Neural cell (in vitro differentiated cells): ENCODE measurements around the gene XIRP1.
"Not testable (repeated sequence)": the region's sequence is repeated elsewhere in the genome, so short reads cannot be mapped to it uniquely, and the experiment has no call there.

Experiments
- EP300 ChIP-seq: fragments of 450-650 bp; conservative IDR thresholded peaks from 2 replicates; pipeline ENCODE4 v1.6.1; 2014; ENCODE audit warnings: antibody characterized with exemption, mild to moderate bottlenecking, moderate library complexity; ENCODE audit not compliant: poor library complexity, severe bottlenecking
- EZH2 ChIP-seq: fragments of 200-600, 300-800 bp; shearing (Covaris generic), sonication (generic); IDR thresholded peaks from 2 replicates; pipeline ENCODE4 v1.6.1; 2014; ENCODE audit warnings: antibody characterized with exemption, low read length, borderline replicate concordance, mild to moderate bottlenecking; ENCODE audit not compliant: insufficient read depth, poor library complexity, severe bottlenecking
- MXI1 ChIP-seq: fragments of 450-650 bp; conservative IDR thresholded peaks from 2 replicates; pipeline ENCODE4 v1.6.1; 2014; ENCODE audit warnings: antibody characterized with exemption, mild to moderate bottlenecking; ENCODE audit not compliant: poor library complexity, severe bottlenecking
- POLR2AphosphoS5 ChIP-seq: IDR thresholded peaks from 2 replicates; pipeline ENCODE4 v1.6.1; 2012
- RAD21 ChIP-seq: fragments of 450-650 bp; conservative IDR thresholded peaks from 2 replicates; pipeline ENCODE4 v1.6.1; 2014; ENCODE audit warnings: antibody characterized with exemption, mild to moderate bottlenecking, moderate library complexity
- REST ChIP-seq: IDR thresholded peaks from 2 replicates; pipeline ENCODE4 v1.6.1; 2012; ENCODE audit warnings: borderline replicate concordance
- SMC3 ChIP-seq: fragments of 450-650 bp; conservative IDR thresholded peaks from 2 replicates; pipeline ENCODE4 v1.6.1; 2014; ENCODE audit warnings: antibody characterized with exemption, mild to moderate bottlenecking, moderate library complexity; ENCODE audit not compliant: poor library complexity
- TAF1 ChIP-seq: IDR thresholded peaks from 2 replicates; pipeline ENCODE4 v1.6.1; 2012; ENCODE audit warnings: low read depth
- TF ChIP-seq, protein P1 (sequence below): fragments of 450-650 bp; IDR thresholded peaks from 2 replicates; pipeline ENCODE4 v1.5.1; 2014; ENCODE audit warnings: antibody characterized with exemption, mild to moderate bottlenecking, moderate library complexity; ENCODE audit not compliant: poor library complexity, severe bottlenecking

- not testable (repeated sequence) for TF ChIP-seq MXI1, POLR2AphosphoS5, EP300, REST, EZH2, RAD21, TAF1, SMC3
- TF ChIP-seq, protein P1, sequence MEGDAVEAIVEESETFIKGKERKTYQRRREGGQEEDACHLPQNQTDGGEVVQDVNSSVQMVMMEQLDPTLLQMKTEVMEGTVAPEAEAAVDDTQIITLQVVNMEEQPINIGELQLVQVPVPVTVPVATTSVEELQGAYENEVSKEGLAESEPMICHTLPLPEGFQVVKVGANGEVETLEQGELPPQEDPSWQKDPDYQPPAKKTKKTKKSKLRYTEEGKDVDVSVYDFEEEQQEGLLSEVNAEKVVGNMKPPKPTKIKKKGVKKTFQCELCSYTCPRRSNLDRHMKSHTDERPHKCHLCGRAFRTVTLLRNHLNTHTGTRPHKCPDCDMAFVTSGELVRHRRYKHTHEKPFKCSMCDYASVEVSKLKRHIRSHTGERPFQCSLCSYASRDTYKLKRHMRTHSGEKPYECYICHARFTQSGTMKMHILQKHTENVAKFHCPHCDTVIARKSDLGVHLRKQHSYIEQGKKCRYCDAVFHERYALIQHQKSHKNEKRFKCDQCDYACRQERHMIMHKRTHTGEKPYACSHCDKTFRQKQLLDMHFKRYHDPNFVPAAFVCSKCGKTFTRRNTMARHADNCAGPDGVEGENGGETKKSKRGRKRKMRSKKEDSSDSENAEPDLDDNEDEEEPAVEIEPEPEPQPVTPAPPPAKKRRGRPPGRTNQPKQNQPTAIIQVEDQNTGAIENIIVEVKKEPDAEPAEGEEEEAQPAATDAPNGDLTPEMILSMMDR, result not testable (repeated sequence)
These were observed 35.2 kb upstream of the XIRP1 start for GRCh38 chr3:39227596-39227995.
